ES-I3 (cell line): ENCODE measurements around the gene ASH1L.
"Not testable (repeated sequence)": the region's sequence is repeated elsewhere in the genome, so short reads cannot be mapped to it uniquely, and the experiment has no call there.

Experiments used
- H3K36me3 ChIP-seq: 2 replicates; pipeline ENCODE4 v1.6.1; 2013; ENCODE audit warnings: mild to moderate bottlenecking, low read length, control low read depth, moderate library complexity; ENCODE audit not compliant: insufficient read depth
- H3K4me1 ChIP-seq: 2 replicates; pipeline ENCODE4 v1.6.1; 2013; ENCODE audit warnings: mild to moderate bottlenecking, control low read depth, low read length; ENCODE audit not compliant: insufficient read depth
- H3K9ac ChIP-seq: 2 replicates; pipeline ENCODE4 v1.6.1; 2013; ENCODE audit warnings: low read depth, mild to moderate bottlenecking, low read length, moderate library complexity
- H3K9me3 ChIP-seq: 2 replicates; pipeline ENCODE4 v1.6.1; 2013; ENCODE audit warnings: mild to moderate bottlenecking, low read length, moderate library complexity; ENCODE audit not compliant: control insufficient read depth, insufficient read depth

The ASH1L gene

GRCh38 chr1:155296661-155297060 is 265.9 kb downstream of the ASH1L start:
- Histone ChIP-seq H3K9me3 (no peaks in the 10 kb centered on the region), H3K36me3 (no peaks in the 10 kb centered on the region), H3K4me1 (peaks cover 8% of the 10 kb centered on the region), H3K9ac (no peak overlapping the region)

GRCh38 chr1:155295942-155296267 is 266.7 kb downstream of the ASH1L start:
- Histone ChIP-seq H3K9me3 (no peaks in the 10 kb centered on the region), H3K9ac (peak overlapping the region; percentile 79; the same call in 1 of the 2 replicates), H3K36me3 (no peaks in the 10 kb centered on the region), H3K4me1 (peaks cover 8% of the 10 kb centered on the region)

- H3K4me1 ChIP-seq = peaks cover 8% of the 10 kb centered on the region
- peak overlapping the region; percentile 79; the same call in 1 of the 2 replicates for H3K9ac ChIP-seq
- H3K9me3 ChIP-seq = no peaks in the 10 kb centered on the region
- H3K36me3 ChIP-seq = no peaks in the 10 kb centered on the region
Observed at GRCh38 chr1:155295183-155295941, 267.2 kb downstream of the ASH1L start.

GRCh38 chr1:155294520-155295182 is 268.0 kb downstream of the ASH1L start:
- H3K9ac ChIP-seq = peak overlapping the region; percentile 79; the same call in 1 of the 2 replicates
- H3K4me1 ChIP-seq = peaks cover 8% of the 10 kb centered on the region
- H3K9me3 ChIP-seq = no peaks in the 10 kb centered on the region
- H3K36me3 ChIP-seq = no peaks in the 10 kb centered on the region

- no peak overlapping the region for H3K9ac ChIP-seq
- no peaks in the 10 kb centered on the region for H3K9me3 ChIP-seq
- peaks cover 8% of the 10 kb centered on the region for H3K4me1 ChIP-seq
- H3K36me3 ChIP-seq = no peaks in the 10 kb centered on the region
Observed at GRCh38 chr1:155293086-155293749, 269.4 kb downstream of the ASH1L start.

GRCh38 chr1:155291006-155291405 is 271.6 kb downstream of the ASH1L start:
- not testable (repeated sequence) for H3K36me3 ChIP-seq, H3K4me1 ChIP-seq, H3K9me3 ChIP-seq, H3K9ac ChIP-seq

GRCh38 chr1:155287987-155288543 is 274.5 kb downstream of the ASH1L start:
- Histone ChIP-seq H3K9ac (no peak overlapping the region), H3K9me3 (no peaks in the 10 kb centered on the region), H3K4me1 (no peaks in the 10 kb centered on the region), H3K36me3 (no peaks in the 10 kb centered on the region)

- Histone ChIP-seq H3K4me1 (no peaks in the 10 kb centered on the region), H3K9me3 (no peaks in the 10 kb centered on the region), H3K36me3 (no peaks in the 10 kb centered on the region), H3K9ac (no peak overlapping the region)
Observed at GRCh38 chr1:155286544-155286943, 276.1 kb downstream of the ASH1L start.

- Histone ChIP-seq H3K9me3 (no peaks in the 10 kb centered on the region), H3K9ac (no peak overlapping the region), H3K4me1 (no peaks in the 10 kb centered on the region), H3K36me3 (no peaks in the 10 kb centered on the region)
Observed at GRCh38 chr1:155285631-155286044, 277.0 kb downstream of the ASH1L start.
